Endodermal cell (in vitro differentiated cells): Measurements from ENCODE around the gene DMPK. TPM values are rescaled to one million over a fixed set of nuclear protein-coding genes. Genes with fewer than 3 reads are reported as not detected.
A peak's percentile ranks its signal among the peaks of the same experiment; 100 is the strongest.

ENCODE experiments used
- DNase-seq: peaks from one replicate; pipeline ENCODE4 v3.0.0-alpha.2; 2017
- H3K27ac ChIP-seq: 2 replicates; pipeline ENCODE4 v1.5.1; 2013; ENCODE audit warnings: mild to moderate bottlenecking, low read depth, low read length, moderate library complexity
- H3K27me3 ChIP-seq: 2 replicates; pipeline ENCODE4 v1.6.1; 2013; ENCODE audit warnings: mild to moderate bottlenecking, low read length, moderate library complexity; ENCODE audit not compliant: insufficient read depth, control insufficient read depth, poor library complexity, severe bottlenecking
- H3K36me3 ChIP-seq: 2 replicates; pipeline ENCODE4 v1.7.0; 2013; ENCODE audit warnings: mild to moderate bottlenecking, low read length, moderate library complexity; ENCODE audit not compliant: control insufficient read depth, insufficient read depth
- H3K4me1 ChIP-seq: one replicate; pipeline ENCODE4 v1.7.0; 2013; ENCODE audit warnings: low read length; ENCODE audit not compliant: control insufficient read depth, insufficient read depth
- H3K4me3 ChIP-seq: 2 replicates; pipeline ENCODE4 v1.5.1; 2013; ENCODE audit warnings: mild to moderate bottlenecking, low read length, moderate library complexity
- H3K9ac ChIP-seq: 2 replicates; pipeline ENCODE4 v1.6.1; 2013; ENCODE audit warnings: mild to moderate bottlenecking, low read length, moderate library complexity; ENCODE audit not compliant: poor library complexity, severe bottlenecking; ENCODE audit errors: extremely low read depth
- H3K9me3 ChIP-seq: 2 replicates; pipeline ENCODE4 v1.6.1; 2013; ENCODE audit warnings: mild to moderate bottlenecking, low read length, moderate library complexity; ENCODE audit not compliant: control insufficient read depth
- H3K27ac Mint-ChIP-seq: 2 replicates; pipeline ENCODE4 v1.8.0; 2020; ENCODE audit warnings: mixed read lengths
- H3K27me3 Mint-ChIP-seq: 2 replicates; pipeline ENCODE4 v1.8.0; 2021; ENCODE audit warnings: mild to moderate bottlenecking, mixed read lengths; ENCODE audit not compliant: insufficient read depth
- H3K36me3 Mint-ChIP-seq: 2 replicates; pipeline ENCODE4 v1.8.0; 2020; ENCODE audit warnings: low read depth, mixed read lengths
- H3K4me1 Mint-ChIP-seq: 2 replicates; pipeline ENCODE4 v1.8.0; 2020; ENCODE audit warnings: mixed read lengths
- H3K4me3 Mint-ChIP-seq: 2 replicates; pipeline ENCODE4 v1.8.0; 2020; ENCODE audit warnings: mild to moderate bottlenecking, moderate library complexity, mixed read lengths
- H3K9me3 Mint-ChIP-seq: 2 replicates; pipeline ENCODE4 v1.8.0; 2020; ENCODE audit warnings: mild to moderate bottlenecking, mixed read lengths
- WGBS, 2 experiments: methylation state at CpG; one replicate each; pipeline versions ENCODE4 v1.1.5 to v1.1.7; 2013; ENCODE audit warnings: missing lambda C conversion rate in 2 of 2, mixed read lengths in 1 of 2; ENCODE audit not compliant: insufficient coverage in 1 of 2, insufficient read length in 1 of 2; 5-methylcytosine and 5-hydroxymethylcytosine counted together
- total RNA-seq, 2 donors: library from RNA; stranded (reverse); fragmentation: NEBNext Ultra II Directional in 1 of 2; extraction: Animal tissue kit (Norgen Biotek cat#: 25700) in 1 of 2; gene quantifications; 2 replicates in 1 of 2; 3 replicates in 1 of 2; pipeline ENCODE4 v1.2.1, GENCODE V29; 2021
- TF ChIP-seq, protein P1 (sequence below): fragments of 200-600 bp; sonication (generic); conservative IDR thresholded peaks from 2 replicates; pipeline ENCODE4 v1.5.0; 2021; ENCODE audit warnings: antibody characterized with exemption, mild to moderate bottlenecking

DMPK gene
- total RNA-seq, 2 donors from 2014 or later, result 58.8 to 75.9 TPM

GRCh38 chr19:45779231-45780145, 2.8 kb downstream of the DMPK start:
- peaks cover 21% of the 10 kb centered on the region for H3K36me3 ChIP-seq
- peaks cover 9% of the 10 kb centered on the region for H3K4me1 Mint-ChIP-seq
- peak overlapping the region; percentile 63 for H3K4me3 ChIP-seq
- no peak overlapping the region for H3K9ac ChIP-seq
- TF ChIP-seq, protein P1, sequence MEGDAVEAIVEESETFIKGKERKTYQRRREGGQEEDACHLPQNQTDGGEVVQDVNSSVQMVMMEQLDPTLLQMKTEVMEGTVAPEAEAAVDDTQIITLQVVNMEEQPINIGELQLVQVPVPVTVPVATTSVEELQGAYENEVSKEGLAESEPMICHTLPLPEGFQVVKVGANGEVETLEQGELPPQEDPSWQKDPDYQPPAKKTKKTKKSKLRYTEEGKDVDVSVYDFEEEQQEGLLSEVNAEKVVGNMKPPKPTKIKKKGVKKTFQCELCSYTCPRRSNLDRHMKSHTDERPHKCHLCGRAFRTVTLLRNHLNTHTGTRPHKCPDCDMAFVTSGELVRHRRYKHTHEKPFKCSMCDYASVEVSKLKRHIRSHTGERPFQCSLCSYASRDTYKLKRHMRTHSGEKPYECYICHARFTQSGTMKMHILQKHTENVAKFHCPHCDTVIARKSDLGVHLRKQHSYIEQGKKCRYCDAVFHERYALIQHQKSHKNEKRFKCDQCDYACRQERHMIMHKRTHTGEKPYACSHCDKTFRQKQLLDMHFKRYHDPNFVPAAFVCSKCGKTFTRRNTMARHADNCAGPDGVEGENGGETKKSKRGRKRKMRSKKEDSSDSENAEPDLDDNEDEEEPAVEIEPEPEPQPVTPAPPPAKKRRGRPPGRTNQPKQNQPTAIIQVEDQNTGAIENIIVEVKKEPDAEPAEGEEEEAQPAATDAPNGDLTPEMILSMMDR, result peak; percentile 90
- H3K27me3 Mint-ChIP-seq, result peaks cover 6% of the 10 kb centered on the region
- H3K4me1 ChIP-seq, result peaks cover 11% of the 10 kb centered on the region
- peak overlapping the region; percentile 75 for H3K27ac Mint-ChIP-seq
- no peaks in the 10 kb centered on the region for H3K9me3 Mint-ChIP-seq
- peak; percentile 100 for DNase-seq
- 4 to 9% methylated on average over 21 to 48 of the region's 48 CpGs for WGBS, 2 experiments
- peaks cover 35% of the 10 kb centered on the region for H3K36me3 Mint-ChIP-seq
- H3K27me3 ChIP-seq, result no peaks in the 10 kb centered on the region
- H3K9me3 ChIP-seq, result no peaks in the 10 kb centered on the region
- peak overlapping the region; percentile 50 for H3K4me3 Mint-ChIP-seq
- no peak overlapping the region for H3K27ac ChIP-seq

GRCh38 chr19:45778010-45778661, 4.2 kb downstream of the DMPK start:
- Mint-ChIP-seq H3K27ac (no peak overlapping the region), H3K27me3 (peaks cover 6% of the 10 kb centered on the region), H3K4me3 (no peak overlapping the region), H3K36me3 (peaks cover 42% of the 10 kb centered on the region), H3K4me1 (peaks cover 9% of the 10 kb centered on the region), H3K9me3 (no peaks in the 10 kb centered on the region)
- Histone ChIP-seq H3K36me3 (peaks cover 25% of the 10 kb centered on the region), H3K4me3 (no peak overlapping the region), H3K9me3 (no peaks in the 10 kb centered on the region), H3K27me3 (no peaks in the 10 kb centered on the region), H3K9ac (no peak overlapping the region), H3K4me1 (peaks cover 11% of the 10 kb centered on the region), H3K27ac (no peak overlapping the region)
- 95% methylated on average over 17 to 28 of the region's 28 CpGs for WGBS, 2 experiments
- no peak for DNase-seq
- TF ChIP-seq, protein P1, result no peak

GRCh38 chr19:45777395-45777961, 4.8 kb downstream of the DMPK start:
- no peak overlapping the region for H3K27ac ChIP-seq
- H3K4me1 Mint-ChIP-seq, result peaks cover 9% of the 10 kb centered on the region
- no peak overlapping the region for H3K4me3 Mint-ChIP-seq
- peaks cover 43% of the 10 kb centered on the region for H3K36me3 Mint-ChIP-seq
- 94 to 95% methylated on average over 20 to 34 of the region's 34 CpGs for WGBS, 2 experiments
- H3K9me3 Mint-ChIP-seq, result no peaks in the 10 kb centered on the region
- H3K36me3 ChIP-seq, result peaks cover 25% of the 10 kb centered on the region
- H3K27me3 Mint-ChIP-seq, result peaks cover 6% of the 10 kb centered on the region
- peaks cover 11% of the 10 kb centered on the region for H3K4me1 ChIP-seq
- no peak overlapping the region for H3K27ac Mint-ChIP-seq
- DNase-seq, result no peak
- H3K27me3 ChIP-seq, result no peaks in the 10 kb centered on the region
- TF ChIP-seq, protein P1, result no peak
- H3K9me3 ChIP-seq, result no peaks in the 10 kb centered on the region
- no peak overlapping the region for H3K9ac ChIP-seq
- H3K4me3 ChIP-seq, result no peak overlapping the region
